ENCODE measurements around the gene TPST1.
A peak's percentile ranks its signal among the peaks of the same experiment; 100 is the strongest.
"Not testable (repeated sequence)": the region's sequence is repeated elsewhere in the genome, so short reads cannot be mapped to it uniquely, and the experiment has no call there.

TPST1 gene

GRCh38 chr7:66204822-66205740 lies at the start of gene TPST1:
TPST1 (plus strand) TSS chr7:66205334; CDS start chr7:66240426, 35,092 bp downstream.
- peak; percentile 81 for DNase-seq

- DNase-seq: not testable (repeated sequence)
Measured at GRCh38 chr7:66156035-66156434, 49.1 kb upstream of the TPST1 start.

- no peak for DNase-seq
Measured at GRCh38 chr7:66157060-66157459, 48.1 kb upstream of the TPST1 start.

GRCh38 chr7:66162622-66163021 lies 42.5 kb upstream of the TPST1 start:
- DNase-seq: no peak

- no peak for DNase-seq
Measured at GRCh38 chr7:66163186-66163610, 41.9 kb upstream of the TPST1 start.

- no peak for DNase-seq
Measured at GRCh38 chr7:66164356-66164755, 40.8 kb upstream of the TPST1 start.

- no peak for DNase-seq
Measured at GRCh38 chr7:66167773-66168387, 37.3 kb upstream of the TPST1 start.

GRCh38 chr7:66169616-66170015 lies 35.5 kb upstream of the TPST1 start:
- no peak for DNase-seq

GRCh38 chr7:66170309-66171231 lies 34.6 kb upstream of the TPST1 start:
- no peak for DNase-seq

GRCh38 chr7:66172536-66173401 lies 32.4 kb upstream of the TPST1 start:
- DNase-seq: not testable (repeated sequence)

- DNase-seq: no peak
Measured at GRCh38 chr7:66173856-66174255, 31.3 kb upstream of the TPST1 start.

GRCh38 chr7:66175006-66175405 lies 30.1 kb upstream of the TPST1 start:
- DNase-seq: not testable (repeated sequence)

GRCh38 chr7:66176914-66177313 lies 28.2 kb upstream of the TPST1 start:
- no peak for DNase-seq

GRCh38 chr7:66178258-66178657 lies 26.9 kb upstream of the TPST1 start:
- no peak for DNase-seq

GRCh38 chr7:66181329-66181728 lies 23.8 kb upstream of the TPST1 start:
- DNase-seq: no peak

GRCh38 chr7:66181845-66182244 lies 23.3 kb upstream of the TPST1 start:
- no peak for DNase-seq

GRCh38 chr7:66182920-66183319 lies 22.2 kb upstream of the TPST1 start:
- DNase-seq: no peak

GRCh38 chr7:66183700-66184099 lies 21.4 kb upstream of the TPST1 start:
- DNase-seq: no peak

GRCh38 chr7:66185680-66186187 lies 19.4 kb upstream of the TPST1 start:
- DNase-seq: no peak

- DNase-seq: no peak
Measured at GRCh38 chr7:66186991-66187390, 18.1 kb upstream of the TPST1 start.

- no peak for DNase-seq
Measured at GRCh38 chr7:66187905-66188304, 17.2 kb upstream of the TPST1 start.

- DNase-seq: no peak
Measured at GRCh38 chr7:66188645-66189044, 16.5 kb upstream of the TPST1 start.
